HUES6 (cell line): ENCODE measurements around the gene FRAS1.
"Not testable (repeated sequence)": the region's sequence is repeated elsewhere in the genome, so short reads cannot be mapped to it uniquely, and the experiment has no call there.

Experiments used
- H3K27ac ChIP-seq: 2 replicates; pipeline ENCODE4 v1.7.0; 2013; ENCODE audit warnings: low read depth, mild to moderate bottlenecking, low read length, inconsistent platforms
- H3K27me3 ChIP-seq: 2 replicates; pipeline ENCODE4 v1.6.1; 2013; ENCODE audit warnings: low read length; ENCODE audit not compliant: control insufficient read depth, insufficient read depth
- H3K36me3 ChIP-seq: 2 replicates; pipeline ENCODE4 v1.6.1; 2013; ENCODE audit warnings: low read length; ENCODE audit not compliant: control insufficient read depth, insufficient read depth
- H3K4me1 ChIP-seq: 2 replicates; pipeline ENCODE4 v1.6.1; 2013; ENCODE audit warnings: low read length; ENCODE audit not compliant: control insufficient read depth, insufficient read depth
- H3K4me3 ChIP-seq: 2 replicates; pipeline ENCODE4 v1.5.1; 2013; ENCODE audit warnings: low read depth, low read length
- H3K9ac ChIP-seq: one replicate; pipeline ENCODE4 v1.6.1; 2013; ENCODE audit warnings: mild to moderate bottlenecking, low read length
- H3K9me3 ChIP-seq: 2 replicates; pipeline ENCODE4 v1.6.1; 2013; ENCODE audit warnings: low read depth, low read length; ENCODE audit not compliant: control insufficient read depth, insufficient read depth

Gene FRAS1

DNA sequence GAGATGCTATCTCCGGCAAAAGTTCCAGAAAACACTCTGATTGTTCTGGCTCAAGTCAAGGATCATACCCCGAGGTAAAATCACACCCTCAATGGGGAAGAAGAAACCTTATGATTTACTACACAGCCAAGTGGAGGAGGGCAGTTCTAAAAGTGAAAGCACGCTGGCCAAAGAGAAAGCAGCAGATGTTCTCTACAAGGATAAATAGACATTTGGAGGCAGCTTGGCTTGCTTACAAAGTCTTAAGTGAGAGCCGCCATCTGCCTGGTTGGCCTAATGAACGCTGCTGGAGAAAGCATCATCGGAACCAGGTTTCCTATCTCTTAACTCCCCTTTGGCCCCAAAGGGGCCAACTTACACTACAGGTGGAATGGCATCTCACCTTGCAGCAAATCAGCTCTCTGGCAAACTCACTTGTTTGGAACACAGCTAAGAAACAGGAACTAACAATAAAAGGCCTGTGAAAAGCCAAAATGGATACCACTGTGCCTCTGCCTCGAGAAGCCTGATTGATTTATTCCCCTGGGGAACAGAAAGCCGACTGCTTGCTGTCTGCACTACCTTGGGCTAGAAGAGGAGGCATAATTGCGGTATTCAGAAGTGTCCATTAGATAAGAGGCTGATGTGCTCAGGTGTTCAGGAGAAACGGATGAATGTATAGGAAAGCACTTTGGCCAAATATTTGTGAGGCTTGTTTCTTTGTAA lies 22.8 kb downstream of the FRAS1 start:
- no peak overlapping the region for H3K27ac ChIP-seq
- no peak overlapping the region for H3K9ac ChIP-seq
- H3K4me1 ChIP-seq: peaks cover 16% of the 10 kb centered on the region
- no peaks in the 10 kb centered on the region for H3K36me3 ChIP-seq
- no peak overlapping the region for H3K4me3 ChIP-seq
- H3K27me3 ChIP-seq: no peaks in the 10 kb centered on the region
- H3K9me3 ChIP-seq: no peaks in the 10 kb centered on the region

DNA sequence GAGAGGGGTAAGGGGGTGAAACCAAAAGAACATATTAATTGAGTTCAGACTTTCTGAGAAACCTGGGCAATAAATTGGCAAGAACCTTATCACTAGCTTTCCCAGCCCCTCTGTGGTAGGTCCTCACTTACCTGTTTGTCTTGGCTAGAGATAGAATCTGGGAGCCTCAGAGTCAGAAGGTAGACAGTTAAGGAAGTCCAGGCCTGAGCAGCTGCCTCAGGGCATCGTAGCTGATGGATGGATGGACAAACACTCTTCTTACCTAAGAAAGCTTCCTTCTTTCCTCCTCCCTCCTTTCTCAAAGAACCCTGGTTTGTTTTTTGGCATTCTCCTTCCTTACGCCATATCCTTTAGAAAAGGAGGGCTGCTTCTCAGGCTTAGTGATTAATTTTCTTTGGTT lies 24.4 kb downstream of the FRAS1 start:
- H3K9me3 ChIP-seq: no peaks in the 10 kb centered on the region
- no peak overlapping the region for H3K9ac ChIP-seq
- H3K4me3 ChIP-seq: no peak overlapping the region
- no peaks in the 10 kb centered on the region for H3K27me3 ChIP-seq
- 0 out of 2 replicates have a peak, but pooled peaks cover 4% of the 10 kb centered on the region for H3K36me3 ChIP-seq
- H3K4me1 ChIP-seq: 0 out of 2 replicates have a peak, but pooled peaks cover 4% of the 10 kb centered on the region
- no peak overlapping the region for H3K27ac ChIP-seq

DNA sequence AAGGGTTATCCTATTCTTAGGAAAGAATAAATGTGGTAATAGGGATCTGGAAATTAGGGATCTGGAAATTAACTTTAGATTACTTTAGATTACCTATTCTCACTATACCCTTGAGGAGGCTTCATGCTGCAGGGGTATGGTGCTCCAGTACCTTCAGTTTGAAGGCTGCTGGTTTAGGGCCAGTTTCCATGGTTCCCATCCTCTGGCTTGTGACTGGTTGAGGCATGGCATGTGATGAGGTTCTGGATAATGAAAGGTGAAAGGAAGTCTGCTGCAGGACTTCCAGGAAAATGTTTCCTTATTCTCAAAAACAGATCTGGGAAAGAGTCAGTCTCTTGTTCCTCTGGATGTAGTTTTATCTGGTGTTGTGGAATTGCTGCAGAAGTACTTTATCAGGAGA lies 25.9 kb downstream of the FRAS1 start:
- Histone ChIP-seq H3K27ac (no peak overlapping the region), H3K36me3 (0 out of 2 replicates have a peak, but pooled peaks cover 4% of the 10 kb centered on the region), H3K4me3 (no peak overlapping the region), H3K9ac (no peak overlapping the region), H3K27me3 (no peaks in the 10 kb centered on the region), H3K9me3 (no peaks in the 10 kb centered on the region), H3K4me1 (0 out of 2 replicates have a peak, but pooled peaks cover 4% of the 10 kb centered on the region)

DNA sequence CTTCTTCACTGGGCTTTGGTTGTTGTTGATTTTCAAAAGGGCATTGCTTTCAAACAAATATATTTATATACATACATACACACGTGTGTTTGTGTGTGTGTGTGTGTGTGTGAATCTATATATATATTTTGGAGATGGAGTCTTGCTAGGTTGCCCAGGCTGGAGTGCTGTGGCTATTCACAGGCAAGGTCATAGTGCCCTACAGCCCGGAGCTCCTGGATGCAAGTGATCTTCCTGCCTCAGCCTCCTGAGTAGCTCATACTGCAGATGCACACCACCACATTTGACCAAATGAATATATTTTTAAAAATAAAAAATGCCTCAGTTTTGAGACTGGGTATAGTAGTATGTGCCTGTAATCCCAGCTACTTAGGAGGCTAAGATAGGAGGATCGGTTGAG lies 34.4 kb downstream of the FRAS1 start:
- peaks cover 2% of the 10 kb centered on the region; the same call in 1 of the 2 replicates for H3K36me3 ChIP-seq
- H3K9ac ChIP-seq: no peak overlapping the region
- peaks cover 14% of the 10 kb centered on the region for H3K4me1 ChIP-seq
- no peaks in the 10 kb centered on the region for H3K27me3 ChIP-seq
- no peak overlapping the region for H3K27ac ChIP-seq
- peaks cover 16% of the 10 kb centered on the region for H3K9me3 ChIP-seq
- H3K4me3 ChIP-seq: no peak overlapping the region

DNA sequence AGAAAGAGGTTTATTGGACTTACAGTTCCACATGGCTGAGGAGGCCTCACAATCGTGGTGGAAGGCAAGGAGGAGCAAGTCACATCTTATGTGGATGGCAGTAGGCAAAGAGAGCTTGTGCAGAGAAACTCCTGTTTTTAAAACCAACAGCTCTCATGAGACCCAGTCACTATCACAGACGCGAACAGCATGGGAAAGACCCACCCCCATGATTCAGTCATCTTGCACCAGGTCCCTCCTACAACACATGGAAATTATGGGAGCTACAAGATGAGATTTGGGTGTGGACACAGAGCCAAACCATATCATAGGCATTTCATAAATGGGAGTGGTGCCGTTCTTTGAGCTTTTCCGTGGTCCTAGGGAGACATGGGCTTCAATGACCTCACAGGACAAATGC lies 35.2 kb downstream of the FRAS1 start:
- not testable (repeated sequence) for H3K4me3 ChIP-seq, H3K27me3 ChIP-seq, H3K36me3 ChIP-seq
- H3K27ac ChIP-seq: peak overlapping the region; percentile 77
- peak overlapping the region; percentile 14 for H3K9ac ChIP-seq
- peaks cover 14% of the 10 kb centered on the region for H3K4me1 ChIP-seq
- peaks cover 22% of the 10 kb centered on the region for H3K9me3 ChIP-seq

DNA sequence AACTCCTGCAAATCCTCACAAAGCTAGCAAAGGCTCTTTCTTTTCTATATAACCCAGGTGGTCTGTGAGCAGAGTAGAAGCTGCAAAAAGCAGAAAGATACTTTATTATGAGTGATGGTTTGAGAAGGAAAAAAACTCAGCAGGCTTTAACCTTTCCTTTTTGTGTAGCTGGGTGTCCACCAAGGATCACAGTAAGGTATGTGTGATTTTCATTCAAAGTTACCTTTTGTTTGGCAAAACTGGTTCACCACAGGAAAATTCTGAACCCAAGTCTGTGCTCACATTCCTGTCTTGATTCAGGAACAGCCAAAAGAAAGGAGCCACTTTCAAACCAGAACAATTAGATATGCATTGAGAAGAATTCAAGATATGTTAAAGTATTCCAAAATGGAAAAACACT lies 35.7 kb downstream of the FRAS1 start:
- H3K36me3 ChIP-seq: peaks cover 6% of the 10 kb centered on the region
- peak overlapping the region; percentile 26; the same call in 1 of the 2 replicates for H3K4me3 ChIP-seq
- H3K27ac ChIP-seq: peak overlapping the region; percentile 77
- peaks cover 27% of the 10 kb centered on the region for H3K9me3 ChIP-seq
- peak overlapping the region; percentile 14 for H3K9ac ChIP-seq
- no peaks in the 10 kb centered on the region for H3K27me3 ChIP-seq
- H3K4me1 ChIP-seq: peaks cover 14% of the 10 kb centered on the region

DNA sequence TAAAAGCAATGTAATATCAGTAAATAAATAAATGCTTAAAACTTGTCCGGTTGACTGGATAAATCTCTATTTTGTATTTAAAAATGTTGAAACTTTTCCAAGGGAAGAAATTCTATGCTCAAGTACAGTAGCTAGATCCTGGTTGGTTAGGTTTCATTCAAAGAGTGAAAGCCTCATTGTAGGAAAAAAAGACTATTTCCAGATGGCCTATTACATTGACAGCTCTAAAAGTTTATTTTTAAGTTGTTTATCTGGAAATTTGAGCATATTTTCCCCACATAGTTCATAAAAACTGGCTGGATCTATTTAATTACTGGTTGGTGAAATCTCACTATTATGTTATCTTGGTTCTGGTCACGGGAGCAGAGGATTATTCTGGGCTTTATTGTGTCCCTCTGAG lies 38.0 kb downstream of the FRAS1 start:
- Histone ChIP-seq H3K27ac (no peak overlapping the region), H3K27me3 (no peaks in the 10 kb centered on the region), H3K4me3 (no peak overlapping the region), H3K4me1 (peaks cover 14% of the 10 kb centered on the region), H3K36me3 (peaks cover 6% of the 10 kb centered on the region), H3K9ac (no peak overlapping the region), H3K9me3 (peaks cover 27% of the 10 kb centered on the region)

DNA sequence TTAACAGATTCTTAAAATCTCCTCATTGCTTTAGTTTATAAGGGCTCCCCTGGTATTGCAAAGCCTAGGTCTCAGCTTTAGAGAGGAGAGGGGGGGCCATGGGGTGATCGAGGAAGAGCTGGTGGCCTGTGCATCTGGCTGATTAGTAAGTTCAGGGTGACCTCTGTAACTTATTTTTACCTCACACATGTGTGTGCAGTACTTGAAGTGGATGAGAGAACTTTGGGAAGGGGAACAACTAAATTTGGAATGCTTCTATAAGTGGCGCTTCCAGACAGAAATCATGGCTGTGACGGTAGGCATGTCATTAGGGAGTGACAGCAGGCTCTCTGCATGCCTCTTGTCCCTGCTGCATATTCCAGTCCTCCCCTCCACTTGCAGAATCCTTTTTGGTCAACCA lies 41.9 kb downstream of the FRAS1 start:
- peaks cover 6% of the 10 kb centered on the region for H3K36me3 ChIP-seq
- H3K4me3 ChIP-seq: no peak overlapping the region
- no peak overlapping the region for H3K9ac ChIP-seq
- H3K9me3 ChIP-seq: peaks cover 24% of the 10 kb centered on the region
- no peak overlapping the region for H3K27ac ChIP-seq
- H3K27me3 ChIP-seq: no peaks in the 10 kb centered on the region
- no peaks in the 10 kb centered on the region for H3K4me1 ChIP-seq

DNA sequence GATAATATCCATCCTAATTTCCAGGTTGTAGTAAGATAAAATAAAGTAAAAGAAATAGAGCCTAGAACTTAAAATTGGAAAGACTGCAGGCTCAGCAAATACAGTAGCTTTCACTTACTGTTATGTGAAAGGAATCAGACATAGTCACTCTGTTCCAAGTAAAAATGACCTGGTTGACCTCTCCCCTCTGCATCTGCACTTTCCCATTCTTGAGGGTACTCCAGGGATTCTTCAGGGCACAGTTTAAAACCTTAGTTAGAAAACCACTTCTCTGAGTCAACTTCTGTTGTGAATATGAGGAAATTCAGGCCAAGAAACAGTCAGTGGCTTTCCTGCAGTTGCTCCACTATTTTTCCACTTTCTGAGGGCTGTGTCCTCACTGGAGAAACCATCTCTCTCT lies 42.9 kb downstream of the FRAS1 start:
- peaks cover 24% of the 10 kb centered on the region for H3K9me3 ChIP-seq
- no peak overlapping the region for H3K27ac ChIP-seq
- H3K36me3 ChIP-seq: peaks cover 9% of the 10 kb centered on the region
- H3K9ac ChIP-seq: no peak overlapping the region
- no peaks in the 10 kb centered on the region for H3K4me1 ChIP-seq
- no peak overlapping the region for H3K4me3 ChIP-seq
- H3K27me3 ChIP-seq: no peaks in the 10 kb centered on the region

DNA sequence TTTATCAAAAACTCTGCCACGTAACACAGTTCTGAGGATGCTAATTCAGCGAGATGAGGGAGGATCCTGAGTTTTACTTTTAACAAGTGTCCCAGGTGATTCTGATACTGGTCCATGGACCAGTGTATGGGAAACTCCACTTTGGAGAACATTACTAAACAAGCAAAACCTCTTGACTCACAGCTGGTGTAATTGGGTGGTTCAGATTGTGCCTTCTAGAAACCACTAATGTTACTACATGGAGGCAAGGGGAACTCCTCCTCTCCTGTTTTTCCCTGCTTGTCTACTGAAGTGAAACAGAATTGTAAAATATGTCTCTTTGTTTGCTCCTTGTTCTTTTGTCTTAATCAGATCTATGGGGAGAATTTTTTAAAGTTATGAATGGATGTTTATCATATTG lies 62.6 kb downstream of the FRAS1 start:
- Histone ChIP-seq H3K36me3 (no peaks in the 10 kb centered on the region), H3K9ac (no peak overlapping the region), H3K4me1 (no peaks in the 10 kb centered on the region), H3K27ac (no peak overlapping the region), H3K9me3 (0 out of 2 replicates have a peak, but pooled peaks cover 7% of the 10 kb centered on the region), H3K27me3 (no peaks in the 10 kb centered on the region), H3K4me3 (no peak overlapping the region)

DNA sequence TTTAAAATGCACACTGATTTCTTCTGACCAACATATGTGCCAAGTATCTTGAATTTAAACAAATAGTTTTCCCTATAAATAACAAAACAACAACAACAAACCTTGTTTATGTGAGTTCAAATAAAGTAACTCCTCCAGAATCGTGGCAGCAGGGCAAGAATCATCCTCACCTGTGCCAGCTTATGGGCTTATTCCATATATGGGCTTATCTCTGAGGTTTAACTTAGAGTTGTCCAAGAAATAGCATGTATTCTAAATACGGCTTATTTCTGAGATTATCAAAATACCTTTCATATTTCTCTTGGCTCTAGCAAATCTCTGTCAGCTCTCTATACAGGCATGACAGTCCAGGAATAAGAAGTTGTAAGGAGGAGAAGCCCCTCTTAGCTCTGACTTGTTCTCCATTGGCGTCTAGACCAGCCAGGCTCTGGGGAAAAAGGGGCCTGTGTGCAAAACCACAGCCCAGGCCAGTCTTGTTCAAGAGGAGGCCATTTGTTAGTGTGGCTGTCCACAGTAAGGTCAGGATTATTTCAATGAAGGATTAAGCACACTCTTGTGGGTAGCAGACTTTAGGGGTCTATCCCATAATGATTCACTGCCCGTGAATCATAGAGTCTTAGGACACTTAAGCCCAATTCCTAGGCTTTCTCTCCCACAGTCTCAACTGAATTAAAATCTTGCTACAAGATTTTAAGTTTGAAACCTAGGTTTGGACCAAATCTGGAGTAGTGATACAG lies 63.2 kb downstream of the FRAS1 start:
- Histone ChIP-seq H3K27ac (no peak overlapping the region), H3K36me3 (no peaks in the 10 kb centered on the region), H3K4me3 (no peak overlapping the region), H3K27me3 (no peaks in the 10 kb centered on the region), H3K9ac (no peak overlapping the region), H3K4me1 (no peaks in the 10 kb centered on the region), H3K9me3 (0 out of 2 replicates have a peak, but pooled peaks cover 7% of the 10 kb centered on the region)
